GM10248 (cell line): ENCODE data around the gene PARD3B.

Experiments
- CTCF ChIA-PET: fragments of 300-600 bp; sonication (Branson Sonifier 250); formaldehyde crosslinking; extraction: SDS; loops from one replicate; lab custom pipeline; 2021; ENCODE audit warnings: antibody characterized with exemption; lab: Yijun Ruan, JAX
- POLR2A ChIA-PET: fragments of 350-650 bp; sonication (Branson Sonifier 250); formaldehyde crosslinking; extraction: SDS; loops from one replicate; lab custom pipeline; 2020; ENCODE audit warnings: antibody characterized with exemption; lab: Yijun Ruan, JAX
- DNase-seq: peaks from one replicate; pipeline ENCODE4 v3.0.0; 2012; ENCODE audit errors: extremely low spot score
- CTCF ChIP-seq: IDR thresholded peaks from 2 replicates; pipeline ENCODE4 v1.5.1; 2012; ENCODE audit warnings: mild to moderate bottlenecking, low read depth; ENCODE audit errors: extremely low read depth, missing control alignments, control extremely low read depth

PARD3B gene

GRCh38 chr2:204796581-204796980 is 251.3 kb downstream of the PARD3B start:
- CTCF ChIA-PET: interaction anchor here (1.6 kb wide), 1 partner anchor 12 kb away, joined by 5 read pairs; no protein-coding TSS in a partner anchor
- POLR2A ChIA-PET: no interaction called here
- peak; percentile 6 for DNase-seq
- TF ChIP-seq CTCF: no peak

GRCh38 chr2:204799791-204800190 is 254.5 kb downstream of the PARD3B start:
- CTCF ChIA-PET: no interaction called here
- no peak for DNase-seq
- no peak for TF ChIP-seq CTCF
- POLR2A ChIA-PET: no interaction called here

DNA sequence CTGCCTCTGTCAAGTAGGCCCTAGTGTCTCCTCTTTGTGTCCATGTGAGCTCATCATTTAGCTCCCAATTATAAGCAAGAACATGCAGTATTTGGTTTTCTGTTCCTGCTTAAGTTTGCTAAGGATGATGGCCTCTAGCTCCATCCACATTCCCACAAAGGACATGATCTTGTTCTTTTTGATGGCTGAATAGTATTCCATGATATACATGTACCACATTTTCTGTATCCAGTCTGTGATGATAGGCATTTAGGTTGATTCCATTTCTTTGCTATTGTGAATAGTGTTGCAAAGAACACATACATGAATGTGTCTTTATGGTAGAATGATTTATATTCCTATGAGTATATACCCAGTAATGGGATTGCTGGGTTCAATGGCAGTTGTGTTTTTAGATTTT is 263.2 kb downstream of the PARD3B start:
- no peak for TF ChIP-seq CTCF
- ChIA-PET POLR2A (no interaction called here), CTCF (interaction anchor here (1.9 kb wide), 1 partner anchor 12 kb away, joined by 5 read pairs; no protein-coding TSS in a partner anchor)
- no peak for DNase-seq

- CTCF ChIA-PET: no interaction called here
- DNase-seq: no peak
- POLR2A ChIA-PET: no interaction called here
These were observed 279.6 kb downstream of the PARD3B start for GRCh38 chr2:204824751-204825453.

DNA sequence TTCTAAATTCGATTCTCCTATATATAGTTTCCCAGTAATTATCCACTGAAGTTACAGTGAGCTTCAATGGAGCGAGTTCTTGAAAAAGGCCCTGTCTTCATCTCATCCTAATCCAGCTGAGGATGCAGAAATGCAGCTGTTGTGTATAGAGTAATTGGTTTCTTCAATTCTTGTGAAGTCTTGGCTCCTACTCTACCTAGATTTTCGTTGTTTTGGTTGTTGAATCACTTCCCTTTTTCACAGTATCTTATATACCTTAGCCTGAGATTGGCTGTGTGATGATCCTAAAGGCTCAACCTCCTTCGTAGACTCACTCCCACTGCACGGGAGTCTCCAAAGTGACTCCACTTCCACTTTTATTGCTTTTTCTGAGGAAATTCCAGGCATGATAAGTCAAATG is 280.4 kb downstream of the PARD3B start:
- no peak for DNase-seq
- CTCF ChIA-PET: interaction anchor here (1.5 kb wide), 1 partner anchor 10 kb away, joined by 3 read pairs; no protein-coding TSS in a partner anchor
- POLR2A ChIA-PET: no interaction called here
- no peak for TF ChIP-seq CTCF

More at GRCh38 chr2:204824751-204825453, 279.6 kb downstream of the PARD3B start:
- no peak for TF ChIP-seq CTCF

DNA sequence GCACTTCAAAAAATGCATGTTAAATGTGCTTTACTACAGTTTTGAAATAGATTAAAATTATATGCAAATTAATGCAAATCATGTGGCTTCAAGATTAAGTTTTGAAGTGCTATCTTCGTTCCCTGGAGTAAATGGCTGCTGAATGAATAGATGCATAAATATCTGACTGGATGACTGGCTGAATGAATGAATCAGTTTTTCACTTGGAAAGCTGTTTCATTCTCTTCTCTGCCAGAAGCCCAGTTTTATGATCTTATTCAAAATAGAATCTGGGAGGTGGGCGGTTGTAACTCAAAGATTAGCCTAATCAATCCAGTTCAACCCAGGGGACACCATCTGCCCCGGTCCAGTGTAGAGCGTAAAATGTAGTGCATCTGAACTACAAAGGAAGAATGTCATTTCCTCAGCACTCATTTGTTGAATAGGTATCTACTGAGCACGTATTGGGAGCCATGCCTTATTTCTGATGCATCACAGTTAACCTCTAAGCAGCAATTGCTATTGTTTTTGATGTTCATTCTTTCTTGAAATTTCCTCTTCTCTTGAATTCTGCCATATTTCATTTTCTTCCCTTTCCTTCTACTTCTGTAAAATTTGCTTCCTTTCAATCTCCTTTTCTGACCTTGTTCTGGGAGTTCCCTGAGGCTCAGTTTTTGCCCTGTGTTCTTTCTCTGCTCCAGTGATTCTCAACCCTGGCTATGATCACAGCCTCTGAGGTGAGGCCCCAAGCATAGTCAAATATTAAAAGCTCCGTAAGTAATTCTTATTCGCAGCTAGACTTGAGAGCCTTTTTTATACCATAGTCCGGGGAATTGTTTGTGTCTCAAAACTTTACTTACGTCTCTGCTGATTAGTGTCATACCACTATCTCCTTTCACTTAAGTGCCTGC is 282.7 kb downstream of the PARD3B start:
- no peak for TF ChIP-seq CTCF
- ChIA-PET CTCF (interaction anchor here (1.5 kb wide), 1 partner anchor 10 kb away, joined by 4 read pairs; no protein-coding TSS in a partner anchor), POLR2A (no interaction called here)
- no peak for DNase-seq
